GM21447 (cell line): Measurements from ENCODE around the gene MT2A.

Source experiments
- ATAC-seq: cut with Tn5 transposase; IDR thresholded peaks from one replicate; pipeline ENCODE4 v1.9.1; 2021; ENCODE audit not compliant: unreplicated experiment

The MT2A gene

GRCh38 chr16:56594292-56594619 is 14.1 kb upstream of the MT2A start:
- no peak for ATAC-seq

GRCh38 chr16:56600398-56600999 is 7.9 kb upstream of the MT2A start:
- no peak for ATAC-seq

- no peak for ATAC-seq
Observed at GRCh38 chr16:56601325-56601724, 7.1 kb upstream of the MT2A start.

GRCh38 chr16:56603589-56603988 is 4.8 kb upstream of the MT2A start:
- ATAC-seq, result no peak

- no peak for ATAC-seq
Observed at GRCh38 chr16:56604966-56605365, 3.4 kb upstream of the MT2A start.

- no peak for ATAC-seq
Observed at GRCh38 chr16:56605475-56605874, 2.9 kb upstream of the MT2A start.

GRCh38 chr16:56606071-56606475 is 2.3 kb upstream of the MT2A start:
- no peak for ATAC-seq

- no peak for ATAC-seq
Observed at GRCh38 chr16:56606476-56607108, 1.8 kb upstream of the MT2A start.

GRCh38 chr16:56607109-56607618 is 1.2 kb upstream of the MT2A start:
- no peak for ATAC-seq

GRCh38 chr16:56607675-56608042 is 725 bp upstream of the MT2A start:
- no peak for ATAC-seq

- ATAC-seq, result no peak
Observed at GRCh38 chr16:56608876-56609462, 585 bp downstream of the MT2A start.

- ATAC-seq, result peak; percentile 54
Observed at GRCh38 chr16:56609463-56609921, 1.1 kb downstream of the MT2A start.

GRCh38 chr16:56610017-56610608 is 1.7 kb downstream of the MT2A start:
- ATAC-seq, result no peak

GRCh38 chr16:56610609-56611111 is 2.3 kb downstream of the MT2A start:
- no peak for ATAC-seq

GRCh38 chr16:56611281-56611833 is 3.0 kb downstream of the MT2A start:
- ATAC-seq, result no peak

GRCh38 chr16:56613706-56614105 is 5.3 kb downstream of the MT2A start:
- no peak for ATAC-seq

GRCh38 chr16:56614549-56614991 is 6.2 kb downstream of the MT2A start:
- ATAC-seq, result no peak

GRCh38 chr16:56615353-56615752 is 7.0 kb downstream of the MT2A start:
- ATAC-seq, result no peak

GRCh38 chr16:56616608-56617211 is 8.3 kb downstream of the MT2A start:
- no peak for ATAC-seq

- ATAC-seq, result no peak
Observed at GRCh38 chr16:56617212-56618085, 9.1 kb downstream of the MT2A start.
